ENCODE data around the gene LRRC53. TPM values are rescaled to one million over a fixed set of nuclear protein-coding genes. Genes with fewer than 3 reads are reported as not detected.

LRRC53 gene
- total and polyA plus RNA-seq, 8 donors, result not detected

GRCh38 chr1:74504933-74505512, 7.4 kb downstream of the LRRC53 start:
- intact Hi-C loops (cut with DNase I), result no loop called here
- DNase-seq (peak in 1 of 4 donors; percentile 5), ATAC-seq (no peak)
- Histone ChIP-seq H3K27ac (no peak overlapping the region), H3K4me1 (no peaks in the 10 kb centered on the region), H3K9me3 (no peaks in the 10 kb centered on the region), H3K36me3 (no peaks in the 10 kb centered on the region), H3K4me3 (no peak overlapping the region), H3K27me3 (no peaks in the 10 kb centered on the region)
- no peak for TF ChIP-seq CTCF (IDR thresholded peaks at IDR 0.05)

- intact Hi-C loops (cut with DNase I), result no loop called here
- Histone ChIP-seq H3K9me3 (no peaks in the 10 kb centered on the region), H3K27me3 (no peaks in the 10 kb centered on the region), H3K4me1 (no peaks in the 10 kb centered on the region), H3K27ac (no peak overlapping the region), H3K4me3 (no peak overlapping the region), H3K36me3 (no peaks in the 10 kb centered on the region)
- DNase-seq (peak in 3 of 4 donors; percentile 19 to 45 (median 37)), ATAC-seq (peak; percentile 89)
- TF ChIP-seq CTCF (IDR thresholded peaks at IDR 0.05), result peak; percentile 40 to 70
Observed at GRCh38 chr1:74504125-74504932, 8.1 kb downstream of the LRRC53 start.

GRCh38 chr1:74502858-74503257, 9.6 kb downstream of the LRRC53 start:
- ATAC-seq, result no peak
- Histone ChIP-seq H3K4me1 (no peaks in the 10 kb centered on the region), H3K9me3 (no peaks in the 10 kb centered on the region), H3K36me3 (no peaks in the 10 kb centered on the region), H3K27me3 (no peaks in the 10 kb centered on the region), H3K27ac (no peak overlapping the region), H3K4me3 (no peak overlapping the region)
- intact Hi-C loops (cut with DNase I), result no loop called here
- TF ChIP-seq CTCF (IDR thresholded peaks at IDR 0.05), result no peak
- no peak for DNase-seq

GRCh38 chr1:74502432-74502831, 10.0 kb downstream of the LRRC53 start:
- Histone ChIP-seq H3K27me3 (no peaks in the 10 kb centered on the region), H3K27ac (no peak overlapping the region), H3K4me3 (no peak overlapping the region), H3K4me1 (no peaks in the 10 kb centered on the region), H3K9me3 (no peaks in the 10 kb centered on the region), H3K36me3 (no peaks in the 10 kb centered on the region)
- DNase-seq, result peak in 2 of 4 donors; percentile 37 to 51
- peak; percentile 72 for ATAC-seq
- TF ChIP-seq CTCF (IDR thresholded peaks at IDR 0.05), result no peak
- intact Hi-C loops (cut with DNase I), result no loop called here

GRCh38 chr1:74498901-74499300, 13.5 kb downstream of the LRRC53 start:
- intact Hi-C loops (cut with DNase I), result no loop called here
- ATAC-seq (no peak), DNase-seq (no peak)
- Histone ChIP-seq H3K4me3 (no peak overlapping the region), H3K9me3 (no peaks in the 10 kb centered on the region), H3K27ac (no peak overlapping the region), H3K36me3 (no peaks in the 10 kb centered on the region), H3K27me3 (no peaks in the 10 kb centered on the region), H3K4me1 (no peaks in the 10 kb centered on the region)
- TF ChIP-seq CTCF (IDR thresholded peaks at IDR 0.05), result no peak
